Left ventricle myocardium superior (tissue), 1 donor: ENCODE results near the gene SLC66A3. TPM values are rescaled to one million over a fixed set of nuclear protein-coding genes. Genes with fewer than 3 reads are reported as not detected.

ENCODE experiments used
- ATAC-seq: fragments of 200-7000 bp; cut with Tn5 transposase; one replicate; pipeline ENCODE4 v1.9.1; 2020; ENCODE audit warnings: mild to moderate bottlenecking, moderate library complexity
- DNase-seq: peaks from one replicate; pipeline ENCODE4 v3.0.0-alpha.2; 2020
- intact Hi-C: fragments of 100-400 bp; cut with micrococcal nuclease; formaldehyde crosslinking; loops from one replicate; pipeline ENCODE4 v1.11.0; 2022
- total RNA-seq: library from RNA; stranded (reverse); fragmentation: NEBNext Ultra II Directional; extraction: Animal tissue kit (Norgen Biotek cat#: 25700); gene quantifications from one replicate; pipeline ENCODE4 v1.2.1, GENCODE V29; 2021
- donor health status: DM: no; HTN: yes; CAD: no; lungs with severe emphysema.

The SLC66A3 gene
- total RNA-seq, 1 donor from 2014 or later: 6.8 TPM

- DNase-seq: no peak
- intact Hi-C loops: no loop called here
- no peak for ATAC-seq
These were observed 41.0 kb downstream of the SLC66A3 start for GRCh38 chr2:11196246-11196645.

GRCh38 chr2:11200651-11201050 lies 45.4 kb downstream of the SLC66A3 start:
- intact Hi-C loops: no loop called here
- DNase-seq (no peak), ATAC-seq (no peak)

DNA sequence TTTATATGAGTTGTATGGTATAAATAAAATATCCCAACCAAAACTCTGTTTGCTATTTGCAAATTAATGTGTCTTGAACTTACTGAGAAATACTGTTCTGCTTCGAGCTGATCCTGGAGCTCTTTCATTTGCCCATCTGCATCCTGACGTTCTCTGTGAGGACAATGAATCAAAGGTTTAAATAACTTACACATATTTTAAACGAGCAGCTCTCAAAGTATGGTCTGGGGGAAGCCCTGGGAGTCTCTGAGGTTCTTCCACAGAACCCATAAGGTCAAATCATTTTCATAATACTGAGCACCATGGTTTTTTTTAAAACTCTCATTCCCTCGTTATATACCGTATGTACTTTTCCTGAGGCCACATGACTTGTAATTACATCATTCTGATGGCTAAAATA lies 46.7 kb downstream of the SLC66A3 start:
- DNase-seq: no peak
- no peak for ATAC-seq
- intact Hi-C loops: no loop called here

DNA sequence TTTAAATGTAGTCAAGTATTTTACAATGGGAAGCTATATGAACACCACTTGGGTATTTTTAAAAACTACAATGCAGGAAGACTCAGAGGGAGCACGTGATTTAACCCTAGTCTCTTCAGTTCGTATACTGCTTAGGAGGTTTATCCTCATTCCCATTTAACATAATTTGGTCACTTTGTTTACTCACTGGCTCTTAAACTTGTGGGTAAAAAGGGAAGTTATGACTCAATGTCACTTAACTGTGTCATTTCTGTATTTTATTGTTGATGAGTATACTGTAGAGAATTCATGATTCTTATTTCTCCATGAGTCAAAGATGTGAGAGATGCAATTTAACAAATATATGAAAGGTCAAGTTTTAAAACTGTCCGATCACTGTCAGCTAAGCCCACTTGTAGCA lies 48.2 kb downstream of the SLC66A3 start:
- intact Hi-C loops: no loop called here
- ATAC-seq (no peak), DNase-seq (no peak)

- no peak for DNase-seq
- no peak for ATAC-seq
- intact Hi-C loops: no loop called here
These were observed 52.8 kb downstream of the SLC66A3 start for GRCh38 chr2:11208083-11208482.

DNA sequence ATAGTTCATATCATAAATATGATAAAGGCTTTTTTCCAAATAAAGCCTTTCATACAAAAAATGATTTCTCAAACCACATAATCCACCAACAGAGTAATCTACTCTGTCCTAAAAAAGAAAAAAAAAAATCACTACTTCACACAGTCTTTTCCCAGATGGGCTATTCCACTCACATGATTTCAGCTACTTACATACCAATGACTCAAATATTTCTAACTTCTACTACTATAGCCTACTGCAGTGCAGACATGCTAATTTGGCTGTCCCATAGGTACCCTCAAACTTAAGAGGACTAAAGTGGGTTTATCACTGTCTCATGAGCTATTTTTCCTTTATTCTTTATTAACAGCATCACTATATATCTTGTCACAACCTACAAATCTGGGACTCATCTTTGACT lies 57.4 kb downstream of the SLC66A3 start:
- intact Hi-C loops: no loop called here
- DNase-seq (no peak), ATAC-seq (no peak)

- no peak for ATAC-seq
- DNase-seq: no peak
These were observed 57.9 kb downstream of the SLC66A3 start for GRCh38 chr2:11213090-11213638.

DNA sequence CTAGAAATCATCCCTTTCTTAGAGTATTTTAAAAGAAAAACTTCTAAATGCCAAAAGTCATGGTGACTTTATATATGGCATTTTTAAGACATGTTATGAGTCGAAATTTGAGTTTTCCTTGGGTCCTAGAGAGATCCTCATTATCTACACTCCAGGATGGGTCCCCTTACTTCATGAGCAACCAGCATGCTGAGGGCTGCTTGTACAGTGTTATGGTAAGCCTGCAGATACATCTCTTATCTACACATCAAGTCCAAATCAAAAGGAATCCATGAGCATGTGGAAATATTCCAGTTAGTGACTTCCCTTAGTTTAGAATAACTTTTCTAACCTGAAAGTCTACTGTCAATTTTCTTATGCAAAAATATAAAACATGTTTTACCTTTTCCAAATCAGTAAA lies 58.7 kb downstream of the SLC66A3 start:
- intact Hi-C loops: no loop called here
- DNase-seq (no peak), ATAC-seq (no peak)

More at GRCh38 chr2:11213090-11213638, 57.9 kb downstream of the SLC66A3 start:
- intact Hi-C loops: no loop called here

DNA sequence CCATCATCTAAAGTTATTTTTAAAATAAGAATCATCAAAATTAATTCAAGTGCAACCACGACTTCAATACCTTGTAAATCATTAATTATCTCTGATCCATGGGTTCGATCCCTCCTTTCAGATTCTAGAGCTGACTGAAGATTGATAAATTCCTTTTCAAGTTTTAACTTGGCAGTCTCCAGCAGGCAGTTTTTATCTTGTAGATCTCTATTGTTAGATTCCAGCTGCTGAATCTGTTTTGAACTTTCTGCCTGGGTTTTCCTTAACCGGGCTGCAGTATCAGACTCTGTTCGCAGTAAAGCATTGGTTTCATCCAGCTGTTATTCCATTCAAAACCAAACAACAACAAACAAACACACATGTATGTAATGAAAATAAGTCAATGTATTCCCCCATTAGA lies 59.5 kb downstream of the SLC66A3 start:
- intact Hi-C loops: no loop called here
- no peak for DNase-seq
- no peak for ATAC-seq

DNA sequence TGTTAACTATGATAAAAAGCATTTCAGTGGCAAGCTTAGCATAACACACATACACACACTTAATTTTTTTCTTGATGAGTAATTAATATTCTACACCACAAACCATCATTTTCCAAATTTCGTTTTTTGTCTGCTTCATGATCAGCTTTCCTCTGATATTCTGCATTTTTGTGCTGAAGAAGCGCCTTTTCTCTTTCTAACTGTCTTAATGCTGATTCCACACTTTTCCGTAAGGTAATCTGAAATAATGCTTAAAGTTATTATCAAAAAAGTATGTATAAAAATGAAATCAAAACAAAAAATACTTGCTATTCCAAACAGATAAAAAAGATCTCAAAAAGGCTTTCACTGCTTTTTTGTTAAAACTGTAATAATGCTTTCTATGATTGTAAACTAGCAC lies 60.1 kb downstream of the SLC66A3 start:
- ATAC-seq: no peak
- DNase-seq: no peak
- intact Hi-C loops: no loop called here

GRCh38 chr2:11220445-11220844 lies 65.2 kb downstream of the SLC66A3 start:
- ATAC-seq: no peak

DNA sequence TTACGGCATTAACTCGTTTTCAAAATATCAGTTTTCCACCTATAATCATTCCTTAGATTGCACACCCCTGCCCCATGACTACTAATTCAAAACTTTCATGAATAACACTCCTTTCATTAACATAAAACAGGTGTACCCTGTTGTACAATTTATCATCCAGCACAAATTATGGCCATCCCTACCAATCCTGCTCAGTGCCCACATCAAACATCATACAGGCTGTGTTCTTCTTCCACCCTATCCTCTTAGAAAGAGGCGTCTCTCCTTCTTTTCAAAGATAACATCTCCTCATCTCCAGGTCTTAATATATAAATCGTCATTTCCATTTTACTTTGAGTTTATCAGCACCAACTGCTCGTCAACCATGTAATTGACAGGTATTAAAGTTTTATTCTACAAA lies 67.6 kb downstream of the SLC66A3 start:
- intact Hi-C loops: no loop called here
- no peak for DNase-seq
- ATAC-seq: no peak

More at GRCh38 chr2:11220445-11220844, 65.2 kb downstream of the SLC66A3 start:
- intact Hi-C loops: no loop called here
- no peak for DNase-seq

DNA sequence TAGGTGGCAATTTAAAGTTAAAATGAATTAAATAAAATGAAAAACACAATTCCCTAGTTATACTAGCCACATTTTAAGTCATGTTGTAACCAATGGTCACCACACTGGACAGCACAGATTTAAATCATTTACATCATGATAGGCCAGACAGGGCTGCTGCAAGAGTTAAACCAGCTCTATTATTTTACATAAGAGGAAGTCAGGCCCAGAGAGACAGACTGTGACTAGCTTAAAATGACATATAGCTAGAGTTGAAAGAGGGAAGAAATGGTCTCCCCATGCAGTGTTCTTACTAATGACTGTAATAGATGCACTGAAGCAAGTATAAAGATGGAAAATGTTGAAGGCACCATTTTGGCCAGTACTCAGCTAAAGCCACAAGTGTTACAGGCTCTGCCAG lies 69.6 kb downstream of the SLC66A3 start:
- intact Hi-C loops: no loop called here

DNA sequence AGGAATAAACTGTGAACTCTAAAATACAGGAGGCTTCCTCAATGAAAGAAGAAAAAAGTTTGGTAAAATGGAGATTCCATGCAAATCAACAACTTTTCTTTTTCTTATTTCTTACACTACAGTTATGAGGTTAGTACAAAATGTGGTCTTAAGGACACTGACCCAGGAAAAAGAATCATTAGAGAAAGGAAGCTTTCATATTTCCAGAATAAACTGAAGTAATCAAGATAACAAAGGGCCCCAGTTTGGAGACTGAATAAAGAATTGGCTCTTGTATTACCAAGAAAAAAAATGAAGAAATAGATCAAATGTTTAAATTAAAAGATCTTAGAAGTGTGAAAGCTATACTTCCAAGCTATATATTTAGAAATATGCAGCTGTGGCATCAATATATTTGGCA lies 72.3 kb downstream of the SLC66A3 start:
- ATAC-seq: no peak

More for the DNA sequence above, 69.6 kb downstream of the SLC66A3 start:
- ATAC-seq (no peak), DNase-seq (no peak)

More for the DNA sequence above, 72.3 kb downstream of the SLC66A3 start:
- intact Hi-C loops: no loop called here
- no peak for DNase-seq

Other genes starting within 250 kb of the SLC66A3 start
- 0.17 TPM for gene KCNF1, start 243.5 kb upstream of the SLC66A3 start, total RNA-seq
- gene ROCK2, start 189.2 kb downstream of the SLC66A3 start, total RNA-seq: 34.2 TPM